Skeletal muscle tissue (tissue), 4 donors: ENCODE results near the gene GPR135. TPM values are rescaled to one million over a fixed set of nuclear protein-coding genes. Genes with fewer than 3 reads are reported as not detected.

ENCODE experiments used
- H3K27ac ChIP-seq: one replicate; pipeline ENCODE4 v1.7.0; 2013; ENCODE audit warnings: mild to moderate bottlenecking, low read depth, low read length, inconsistent platforms
- H3K27me3 ChIP-seq, 3 donors: one replicate each; pipeline ENCODE4 v1.7.0; 2013; ENCODE audit warnings: low read length in 3 of 3; ENCODE audit not compliant: control insufficient read depth in 3 of 3, insufficient read depth in 3 of 3
- H3K36me3 ChIP-seq, 3 donors: one replicate each; pipeline ENCODE4 v1.7.0; 2013; ENCODE audit warnings: low read length in 3 of 3; ENCODE audit not compliant: control insufficient read depth in 3 of 3, insufficient read depth in 3 of 3
- H3K4me1 ChIP-seq, 3 donors: one replicate each; pipeline ENCODE4 v1.7.0; 2013; ENCODE audit warnings: low read length in 3 of 3, mild to moderate bottlenecking in 3 of 3; ENCODE audit not compliant: control insufficient read depth in 3 of 3, insufficient read depth in 3 of 3
- H3K4me3 ChIP-seq, 3 donors: one replicate each; pipeline ENCODE4 v1.7.0; 2013; ENCODE audit warnings: low read length in 3 of 3
- H3K9ac ChIP-seq, 3 donors: one replicate each; pipeline ENCODE4 v1.7.0; 2013; ENCODE audit warnings: low read length in 3 of 3, mild to moderate bottlenecking in 3 of 3, moderate library complexity in 2 of 3, low read depth in 1 of 3
- H3K9me3 ChIP-seq, 3 donors: one replicate each; pipeline ENCODE4 v1.7.0; 2013; ENCODE audit warnings: low read length in 3 of 3; ENCODE audit not compliant: control insufficient read depth in 3 of 3
- total RNA-seq: library from RNA; depleted of rRNA; stranded (reverse); fragments of >200 nt; gene quantifications from one replicate; pipeline ENCODE4 v1.2.3, GENCODE V29; 2014
- donor health status: Osteomylitis.

Gene GPR135
- total RNA-seq, 1 donor from 2014 or later: 2.6 TPM

DNA sequence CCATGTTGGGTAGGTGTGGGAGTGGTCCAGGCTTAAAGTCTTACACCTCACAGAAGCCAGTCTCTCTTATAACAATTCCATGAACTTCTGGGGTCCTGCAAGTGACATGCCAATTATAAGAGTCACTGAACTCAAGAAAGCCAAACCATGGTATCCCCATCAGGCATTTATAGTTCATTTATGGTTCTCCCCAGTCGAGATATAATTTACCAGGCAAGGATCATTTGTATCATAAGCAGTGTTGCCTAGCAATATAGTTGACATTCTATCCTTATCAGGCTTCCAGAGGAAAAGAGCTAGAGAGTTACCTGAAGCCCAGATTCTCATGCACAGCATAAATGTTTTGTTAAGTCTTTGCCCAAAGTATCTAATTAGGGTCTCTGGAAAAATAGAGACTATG lies 27.2 kb upstream of the GPR135 start:
- H3K9ac ChIP-seq: no peak overlapping the region

DNA sequence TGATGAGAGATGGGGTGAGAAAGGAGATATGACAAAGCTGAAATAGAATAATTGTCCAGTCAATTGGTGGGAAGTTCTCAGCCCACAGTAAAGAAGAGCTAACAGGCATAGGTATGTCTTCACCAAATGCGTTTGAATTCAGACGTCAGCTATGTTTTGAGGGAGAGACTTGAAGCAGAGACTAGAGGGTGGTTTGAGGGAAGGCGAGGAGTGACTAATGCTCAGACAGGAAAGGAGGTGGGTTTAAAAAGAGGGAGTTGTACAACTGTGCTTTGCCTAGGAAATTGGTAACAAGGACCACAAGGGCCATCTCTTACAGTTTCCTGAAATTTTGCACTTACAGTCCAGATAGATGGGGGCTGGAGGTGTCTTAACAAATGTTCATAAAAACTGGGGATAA lies 25.6 kb upstream of the GPR135 start:
- H3K27me3 ChIP-seq: no peaks in the 10 kb centered on the region
- peaks cover 26 to 59% (median 48%) of the 10 kb centered on the region in 3 donors for H3K36me3 ChIP-seq
- no peaks in the 10 kb centered on the region for H3K9me3 ChIP-seq
- H3K4me3 ChIP-seq: no peak overlapping the region
- H3K27ac ChIP-seq: no peak overlapping the region
- no peak overlapping the region for H3K9ac ChIP-seq
- peaks cover 0 to 4% (median 1%) of the 10 kb centered on the region in 3 donors for H3K4me1 ChIP-seq

More for the DNA sequence above, 27.2 kb upstream of the GPR135 start:
- no peaks in the 10 kb centered on the region for H3K4me1 ChIP-seq
- H3K36me3 ChIP-seq: peaks cover 26 to 69% (median 54%) of the 10 kb centered on the region in 3 donors
- no peaks in the 10 kb centered on the region for H3K9me3 ChIP-seq
- no peaks in the 10 kb centered on the region for H3K27me3 ChIP-seq
- no peak overlapping the region for H3K27ac ChIP-seq
- no peak overlapping the region for H3K4me3 ChIP-seq

DNA sequence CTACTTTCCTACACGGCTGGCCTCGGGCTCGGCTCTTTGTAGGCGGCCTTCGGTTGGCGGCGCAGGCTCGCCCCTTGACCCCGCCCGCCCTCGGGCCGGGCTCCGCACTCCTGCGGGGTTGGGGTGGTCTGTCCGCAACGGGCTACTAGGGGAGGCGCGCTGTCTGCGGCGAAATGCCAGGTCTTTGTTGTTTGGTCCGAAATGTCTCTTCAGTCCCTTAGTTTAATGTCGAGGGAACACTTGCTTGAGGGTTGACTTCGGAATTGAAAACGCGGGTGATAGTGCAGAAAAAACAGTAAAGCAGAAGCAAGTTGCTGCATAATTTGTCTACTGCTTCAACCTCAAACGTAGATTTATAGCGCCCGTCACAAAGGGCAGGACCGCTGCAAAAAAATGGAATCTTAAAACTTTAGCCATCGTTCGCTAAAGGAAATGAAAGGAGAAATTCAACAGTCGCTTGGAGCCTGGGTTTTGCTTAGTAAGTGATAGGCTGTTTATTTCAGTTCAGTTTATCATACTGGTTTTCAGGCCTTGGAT lies 19.5 kb upstream of the GPR135 start:
- Histone ChIP-seq H3K9me3 (no peaks in the 10 kb centered on the region), H3K9ac (peak overlapping the region; percentile 90 to 94 (median 92)), H3K36me3 (peaks cover 10 to 16% (median 15%) of the 10 kb centered on the region in 3 donors), H3K27me3 (no peaks in the 10 kb centered on the region), H3K27ac (peak overlapping the region; percentile 89), H3K4me1 (peaks cover 17 to 37% (median 28%) of the 10 kb centered on the region in 3 donors), H3K4me3 (peak overlapping the region; percentile 85 to 97 (median 95))

DNA sequence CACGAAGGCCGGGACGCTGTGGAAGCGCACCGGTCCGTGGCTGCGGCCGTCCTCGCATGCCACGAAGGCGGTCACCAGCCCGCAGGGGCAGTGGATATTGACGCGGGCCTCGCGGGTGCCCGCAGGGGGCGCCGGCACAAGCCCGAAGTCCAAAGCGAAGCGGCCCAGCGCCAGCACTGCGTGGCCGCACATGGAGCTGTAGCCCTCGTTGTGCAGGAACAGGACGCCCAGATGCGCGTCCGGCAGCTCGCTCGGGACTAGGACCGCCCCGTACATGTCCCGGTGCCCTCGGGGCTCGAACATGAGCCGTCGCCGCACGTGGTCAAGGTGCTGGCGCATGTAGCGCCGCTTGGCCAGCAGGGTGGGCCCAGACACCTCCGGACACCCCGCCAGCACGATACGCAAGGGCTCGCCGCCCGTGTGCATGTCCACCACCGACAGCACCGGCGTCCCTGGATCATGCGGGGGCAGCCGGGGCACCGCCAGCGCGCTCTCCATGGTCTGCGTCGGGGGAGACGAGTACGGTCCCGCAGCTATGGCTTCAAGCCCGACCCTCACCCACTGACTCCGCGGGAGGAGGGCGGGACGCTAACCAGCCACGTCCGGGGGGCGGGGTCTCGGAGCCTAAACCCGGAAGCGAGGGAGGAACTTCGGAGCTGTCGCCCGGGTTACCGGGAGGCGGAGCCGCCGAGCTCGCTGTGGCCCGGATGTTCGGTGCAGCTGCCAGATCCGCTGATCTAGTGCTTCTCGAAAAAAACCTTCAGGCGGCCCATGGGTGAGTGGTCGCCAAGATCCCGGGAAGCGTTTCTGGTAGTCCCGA lies 18.8 kb upstream of the GPR135 start, which contains the start of the genes JKAMP and L3HYPDH:
Gene JKAMP (plus strand): TSS at position 699 of the 820 bp plus-strand sequence. CDS start 73 bp downstream, at position 772.
Gene L3HYPDH (minus strand): TSS at position 590 of the 820 bp plus-strand sequence. CDS start 92 bp downstream, at position 498.
- Histone ChIP-seq H3K9ac (peak within 1 kb of the TSS; percentile 90 to 94 (median 92)), H3K4me3 (peak within 1 kb of the TSS; percentile 85 to 97 (median 95)), H3K36me3 (peaks cover 6 to 11% (median 9%) of the 10 kb centered on the region in 3 donors), H3K27me3 (no peaks in the 10 kb centered on the region), H3K9me3 (no peaks in the 10 kb centered on the region), H3K4me1 (peaks cover 17 to 37% (median 28%) of the 10 kb centered on the region in 3 donors), H3K27ac (peak within 1 kb of the TSS; percentile 89)

DNA sequence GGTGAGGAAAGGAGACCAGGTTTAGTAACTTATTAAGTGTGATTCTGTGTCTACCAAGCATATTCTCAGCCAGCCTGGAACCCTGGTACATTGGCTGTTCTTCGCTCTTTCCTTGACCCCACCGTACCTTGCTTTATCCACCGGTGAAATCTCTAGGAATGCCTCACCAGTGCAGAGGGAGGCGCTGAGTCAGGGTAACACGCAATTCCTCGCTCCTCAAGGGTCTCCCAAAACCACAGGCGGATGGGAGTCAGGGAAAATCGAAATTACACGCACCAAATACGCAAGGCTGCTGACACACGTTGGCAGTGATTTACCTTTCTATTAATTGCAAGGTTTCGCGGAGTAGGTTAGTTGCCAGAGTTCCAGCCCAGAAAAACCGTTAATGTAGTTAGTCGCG lies 18.2 kb upstream of the GPR135 start:
- peaks cover 17 to 37% (median 28%) of the 10 kb centered on the region in 3 donors for H3K4me1 ChIP-seq
- peak overlapping the region; percentile 89 for H3K27ac ChIP-seq
- peak overlapping the region; percentile 90 to 94 (median 92) for H3K9ac ChIP-seq
- H3K9me3 ChIP-seq: no peaks in the 10 kb centered on the region
- no peaks in the 10 kb centered on the region for H3K27me3 ChIP-seq
- H3K4me3 ChIP-seq: peak overlapping the region; percentile 85 to 97 (median 95)
- H3K36me3 ChIP-seq: peaks cover 3 to 11% (median 11%) of the 10 kb centered on the region in 3 donors

DNA sequence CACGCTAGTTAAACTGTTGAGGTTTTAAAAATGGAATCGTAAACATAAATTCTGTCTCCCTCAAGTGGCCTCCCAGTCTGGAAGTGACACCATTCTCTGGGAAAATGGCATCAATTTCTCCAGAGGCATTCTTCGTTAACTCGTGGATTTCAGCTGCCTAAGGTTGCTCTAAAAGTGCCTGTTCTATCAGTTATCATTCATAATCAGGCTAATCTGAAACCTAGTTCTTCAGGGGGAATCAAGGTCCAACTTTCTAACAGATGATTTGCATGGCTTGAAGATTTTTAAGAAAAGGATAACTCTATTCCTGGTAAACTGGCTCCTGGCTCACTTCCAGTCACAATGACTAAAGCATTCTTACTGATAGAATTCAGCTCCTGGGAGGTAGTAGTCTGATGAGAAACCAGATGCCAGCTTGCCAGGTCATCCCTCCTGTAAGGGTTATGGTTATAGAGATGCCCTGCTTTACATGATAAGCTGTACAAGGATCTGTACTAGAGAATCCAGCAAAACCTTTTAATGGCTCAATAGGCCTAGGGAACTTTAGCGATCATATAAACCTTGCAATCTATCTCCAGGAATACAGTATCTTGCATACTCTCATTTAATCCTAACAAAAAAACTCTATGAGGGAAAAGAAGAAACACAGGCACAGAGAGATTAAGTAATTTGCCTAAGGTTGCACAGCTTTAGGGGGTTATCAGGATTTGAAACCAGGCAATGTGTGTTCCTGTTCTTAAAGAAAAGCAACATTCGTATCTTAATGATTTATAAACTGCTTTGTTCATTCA lies 17.6 kb upstream of the GPR135 start:
- Histone ChIP-seq H3K9me3 (no peaks in the 10 kb centered on the region), H3K4me1 (peaks cover 17 to 37% (median 28%) of the 10 kb centered on the region in 3 donors), H3K27ac (peak overlapping the region; percentile 89), H3K4me3 (peak overlapping the region; percentile 85 to 97 (median 95)), H3K36me3 (peaks cover 2 to 14% (median 9%) of the 10 kb centered on the region in 3 donors), H3K9ac (peak overlapping the region; percentile 90 to 94 (median 92)), H3K27me3 (no peaks in the 10 kb centered on the region)

DNA sequence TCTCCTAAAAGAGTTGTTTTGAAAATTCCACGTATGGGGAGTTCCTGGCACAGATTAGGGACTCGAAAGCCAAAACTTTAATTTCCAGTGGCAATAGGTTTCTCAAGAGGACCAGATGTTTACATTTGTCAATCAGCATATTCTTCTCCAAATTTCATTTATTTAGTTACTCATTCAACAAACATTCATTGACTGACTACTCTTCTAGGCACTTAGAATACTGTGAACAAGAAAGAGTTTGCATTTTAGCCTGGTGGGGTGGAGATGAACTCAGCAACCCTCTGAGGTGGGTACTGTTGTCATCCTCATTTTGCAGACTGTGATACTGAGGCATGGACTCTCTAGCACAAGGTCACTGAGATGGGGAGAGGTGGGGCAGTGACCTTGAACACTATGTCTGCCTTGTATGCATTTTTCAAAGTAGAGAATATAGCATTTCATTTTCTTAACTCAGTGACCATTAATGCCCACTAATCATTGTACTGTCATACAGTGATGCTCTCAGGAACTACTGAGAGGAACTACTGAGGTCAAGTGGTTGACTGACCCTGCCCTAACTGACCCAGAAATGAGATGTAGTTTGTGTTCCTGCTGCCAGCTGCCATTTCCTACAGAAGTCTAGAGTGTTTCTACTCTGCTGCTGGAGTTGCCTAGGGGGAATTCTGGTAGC lies 16.8 kb upstream of the GPR135 start:
- peaks cover 2 to 14% (median 9%) of the 10 kb centered on the region in 3 donors for H3K36me3 ChIP-seq
- H3K4me1 ChIP-seq: peaks cover 17 to 37% (median 28%) of the 10 kb centered on the region in 3 donors
- H3K27ac ChIP-seq: peak overlapping the region; percentile 89
- H3K27me3 ChIP-seq: no peaks in the 10 kb centered on the region
- H3K9me3 ChIP-seq: no peaks in the 10 kb centered on the region
- H3K9ac ChIP-seq: peak overlapping the region in 1 of 3 donors; percentile 12
- H3K4me3 ChIP-seq: peak overlapping the region in 2 of 3 donors; percentile 85 to 97

DNA sequence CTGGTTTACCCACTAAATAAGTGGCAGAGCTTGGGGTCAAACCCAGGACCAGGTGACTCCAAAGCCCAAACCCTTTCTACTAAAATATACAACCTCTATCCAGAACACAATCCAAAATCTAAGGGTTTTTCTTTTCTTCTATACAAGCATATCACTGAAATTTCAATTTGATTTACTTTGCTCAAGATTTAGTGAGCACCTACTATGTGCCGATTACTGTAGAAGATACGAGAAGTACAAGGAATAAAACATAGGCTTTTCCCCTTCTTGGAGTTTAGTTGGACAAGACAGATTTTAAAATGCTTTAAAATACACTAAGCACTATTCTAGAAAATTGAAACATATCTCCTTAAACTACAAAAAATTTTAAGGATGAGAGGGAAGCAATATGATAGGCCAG lies 16.2 kb upstream of the GPR135 start:
- peaks cover 4 to 17% (median 14%) of the 10 kb centered on the region in 3 donors for H3K36me3 ChIP-seq
- no peaks in the 10 kb centered on the region for H3K9me3 ChIP-seq
- H3K4me1 ChIP-seq: peaks cover 17 to 37% (median 28%) of the 10 kb centered on the region in 3 donors
- H3K9ac ChIP-seq: no peak overlapping the region
- H3K27ac ChIP-seq: peak overlapping the region; percentile 89
- H3K4me3 ChIP-seq: no peak overlapping the region
- no peaks in the 10 kb centered on the region for H3K27me3 ChIP-seq

DNA sequence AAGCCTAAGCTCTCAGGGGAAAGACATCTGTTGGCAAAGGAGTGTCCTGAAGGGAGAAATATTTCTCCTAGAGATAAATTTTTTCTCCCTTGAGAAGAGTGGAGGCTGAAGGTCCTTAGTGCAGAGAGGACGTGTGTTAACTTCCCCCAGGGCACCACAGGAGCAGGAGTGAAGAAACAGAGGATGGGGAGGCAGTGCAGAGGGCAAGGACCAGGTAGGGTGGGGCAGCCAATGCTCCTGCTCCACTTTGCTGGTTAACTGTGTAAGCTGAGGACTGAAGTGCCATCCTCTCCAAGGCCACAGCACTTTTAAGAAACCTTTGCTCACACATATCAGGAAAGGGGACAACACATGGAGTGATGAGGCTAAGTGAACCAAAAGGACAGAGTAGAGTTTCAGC lies 15.0 kb upstream of the GPR135 start:
- Histone ChIP-seq H3K9ac (peak overlapping the region in 1 of 3 donors; percentile 44), H3K4me3 (no peak overlapping the region), H3K27me3 (no peaks in the 10 kb centered on the region), H3K4me1 (peaks cover 15 to 31% (median 19%) of the 10 kb centered on the region in 3 donors), H3K9me3 (no peaks in the 10 kb centered on the region), H3K27ac (no peak overlapping the region), H3K36me3 (peaks cover 10 to 26% (median 26%) of the 10 kb centered on the region in 3 donors)
